Hepatocyte (in vitro differentiated cells): ENCODE measurements around the gene ILF3.

ENCODE experiments used
- CTCF ChIP-seq: fragments of 200-600 bp; sonication (generic); IDR thresholded peaks from 2 replicates; pipeline ENCODE4 v1.5.1; 2016; ENCODE audit warnings: antibody characterized with exemption, mild to moderate bottlenecking; ENCODE audit not compliant: poor library complexity
- EZH2 ChIP-seq: fragments of 200-600 bp; sonication (generic); IDR thresholded peaks from 2 replicates; pipeline ENCODE4 v1.6.1; 2016; ENCODE audit warnings: antibody characterized with exemption, mild to moderate bottlenecking, borderline replicate concordance
- EZH2phosphoT487 ChIP-seq: fragments of 200-600 bp; sonication (generic); IDR thresholded peaks from one replicate; pipeline ENCODE4 v1.6.1; 2018; ENCODE audit warnings: antibody characterized with exemption, mild to moderate bottlenecking, low read depth, moderate library complexity; ENCODE audit not compliant: unreplicated experiment, severe bottlenecking

- TF ChIP-seq CTCF = no peak
- no peak for TF ChIP-seq EZH2
- no peak for TF ChIP-seq EZH2phosphoT487
Measured at GRCh38 chr19:10667867-10668266, 13.7 kb downstream of the ILF3 start.
